IPS DF 19.7 (cell line): ENCODE data around the gene MSRB2.
A peak's percentile ranks its signal among the peaks of the same experiment; 100 is the strongest.

ENCODE experiments used
- DNase-seq: peaks from one replicate; pipeline ENCODE4 v3.0.0-alpha.2; 2013; ENCODE audit warnings: low read depth, low spot score

The MSRB2 gene

GRCh38 chr10:23111517-23112286, 16.3 kb downstream of the MSRB2 start:
- DNase-seq, result no peak

DNA sequence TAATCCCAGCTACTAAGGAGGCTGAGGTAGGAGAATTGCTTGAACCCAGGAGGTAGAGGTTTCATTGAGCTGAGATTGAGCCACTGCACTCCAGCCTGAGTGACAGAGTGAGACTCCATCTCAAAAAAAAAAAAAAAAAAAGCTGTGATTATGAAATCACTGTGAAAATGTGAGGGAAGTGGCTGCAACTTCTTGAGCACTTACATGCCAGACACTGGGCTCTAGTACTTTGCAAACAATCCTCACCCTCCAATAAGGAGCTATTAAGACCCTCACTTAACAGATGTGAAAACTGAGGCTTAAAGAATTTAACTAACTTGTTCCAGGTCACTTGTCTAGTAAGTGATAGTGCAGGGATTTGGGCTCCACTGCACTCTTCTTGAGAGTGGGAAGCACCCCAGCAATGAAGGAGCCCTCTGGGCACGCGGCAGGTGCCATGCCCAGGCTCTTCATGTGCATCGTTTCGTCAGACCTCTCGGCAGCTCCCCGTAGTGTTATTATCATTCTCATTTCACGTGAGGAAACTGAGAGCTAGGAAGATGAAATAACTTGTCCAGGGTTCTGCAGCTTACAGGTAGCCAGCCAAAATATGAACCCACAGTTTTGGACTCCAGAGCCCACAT, 19.0 kb downstream of the MSRB2 start:
- DNase-seq, result no peak

GRCh38 chr10:23116486-23117205, 21.3 kb downstream of the MSRB2 start:
- no peak for DNase-seq

DNA sequence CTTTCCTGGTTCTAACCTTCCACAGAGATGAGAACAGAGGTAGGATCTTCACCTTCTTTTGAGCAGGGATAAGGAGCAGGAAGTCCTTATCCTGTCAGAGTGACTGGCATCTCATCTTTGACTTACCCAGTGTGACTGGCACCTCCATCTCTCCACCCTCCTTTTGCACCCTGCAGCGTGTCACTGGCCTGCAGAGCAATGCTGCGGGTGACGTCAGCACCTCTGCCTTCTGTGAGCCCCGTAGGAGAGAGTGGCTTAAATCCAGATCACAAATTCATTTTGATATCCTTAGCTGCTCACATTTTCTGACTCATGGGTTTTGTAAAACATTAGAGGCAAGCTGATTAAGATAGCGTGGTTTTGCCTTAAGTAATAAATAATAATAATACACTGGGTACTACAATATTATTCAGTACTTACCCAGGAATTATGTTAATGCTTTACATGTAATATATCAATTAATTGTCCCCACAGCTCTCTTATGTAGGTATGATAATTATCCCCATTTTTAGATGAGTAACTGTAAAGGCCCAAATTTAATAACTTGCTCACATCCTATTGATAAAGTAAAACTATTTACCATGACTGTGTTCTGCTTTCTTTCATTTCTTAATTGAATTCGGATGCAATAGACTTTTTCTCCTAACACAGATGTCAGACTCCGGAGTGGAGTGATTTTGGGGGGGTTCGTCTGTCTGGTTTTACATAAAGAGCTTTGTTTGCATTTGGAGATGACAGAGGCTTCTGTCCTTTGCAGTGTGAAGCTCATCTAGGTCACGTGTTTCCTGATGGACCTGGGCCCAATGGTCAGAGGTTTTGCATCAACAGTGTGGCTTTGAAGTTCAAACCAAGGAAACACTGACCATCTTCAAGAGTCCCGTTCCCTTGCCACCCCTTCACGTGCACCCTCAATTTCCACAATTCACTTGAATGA, 24.9 kb downstream of the MSRB2 start:
- DNase-seq, result no peak

DNA sequence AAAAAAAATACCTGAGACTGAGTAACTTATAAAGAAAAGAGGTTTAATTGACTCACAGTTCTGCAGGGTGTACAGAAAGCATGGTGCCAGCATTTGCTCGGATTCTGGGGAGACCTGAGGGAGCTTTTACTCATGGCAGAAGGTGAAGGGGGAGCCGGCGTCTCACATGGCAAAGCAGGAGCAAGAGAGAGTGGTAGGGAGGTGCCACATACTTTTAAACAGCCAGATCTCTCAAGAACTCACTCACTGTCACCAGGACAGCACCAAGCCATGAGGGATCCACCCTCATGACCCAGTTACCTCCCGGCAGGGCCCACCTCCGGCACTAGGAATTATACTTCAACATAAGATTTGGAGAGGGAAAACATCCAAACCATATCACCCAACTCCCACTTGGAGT, 25.8 kb downstream of the MSRB2 start:
- no peak for DNase-seq

- DNase-seq, result no peak
These were observed 41.1 kb downstream of the MSRB2 start for GRCh38 chr10:23136462-23136861.

GRCh38 chr10:23139677-23140076, 44.3 kb downstream of the MSRB2 start:
- no peak for DNase-seq

DNA sequence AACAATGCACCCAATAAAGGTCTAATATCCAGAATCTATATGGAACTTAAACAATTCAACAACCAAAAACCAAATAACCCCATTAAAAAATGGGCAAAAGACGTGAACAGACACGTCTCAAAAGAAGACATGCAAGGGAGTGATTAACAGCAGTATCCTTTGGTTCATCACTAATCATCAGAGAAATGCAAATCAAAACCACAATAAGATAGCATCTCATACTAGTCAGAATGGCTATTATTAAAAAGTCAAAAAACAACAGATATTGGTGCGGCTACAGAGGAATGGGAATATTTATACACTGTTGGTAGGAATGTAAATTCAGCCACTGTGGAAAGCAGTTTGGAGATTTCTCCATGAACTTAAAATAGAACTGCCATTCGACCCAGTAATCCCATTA, 46.6 kb downstream of the MSRB2 start:
- DNase-seq, result no peak

DNA sequence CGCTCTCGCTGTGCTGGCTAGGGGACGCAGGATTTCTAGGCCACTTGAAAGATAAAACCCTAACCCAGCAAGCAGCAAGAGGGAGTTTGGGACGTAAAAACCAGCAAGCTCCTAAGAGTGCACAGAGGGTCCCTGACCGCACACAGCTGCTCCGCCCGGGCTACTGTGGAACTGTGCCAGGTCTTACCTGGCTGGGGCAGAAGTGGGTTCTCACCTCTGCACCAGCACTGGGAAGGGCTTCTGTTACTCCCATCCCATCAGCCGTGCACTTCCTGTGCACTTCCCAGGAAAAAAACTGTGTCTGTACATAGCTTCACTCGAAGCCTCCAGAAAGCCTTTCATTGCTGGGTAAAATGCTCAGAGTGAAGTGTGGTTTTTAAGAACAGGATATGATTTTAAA, 50.9 kb downstream of the MSRB2 start:
- DNase-seq, result no peak

GRCh38 chr10:23147035-23147434, 51.7 kb downstream of the MSRB2 start:
- DNase-seq, result no peak

DNA sequence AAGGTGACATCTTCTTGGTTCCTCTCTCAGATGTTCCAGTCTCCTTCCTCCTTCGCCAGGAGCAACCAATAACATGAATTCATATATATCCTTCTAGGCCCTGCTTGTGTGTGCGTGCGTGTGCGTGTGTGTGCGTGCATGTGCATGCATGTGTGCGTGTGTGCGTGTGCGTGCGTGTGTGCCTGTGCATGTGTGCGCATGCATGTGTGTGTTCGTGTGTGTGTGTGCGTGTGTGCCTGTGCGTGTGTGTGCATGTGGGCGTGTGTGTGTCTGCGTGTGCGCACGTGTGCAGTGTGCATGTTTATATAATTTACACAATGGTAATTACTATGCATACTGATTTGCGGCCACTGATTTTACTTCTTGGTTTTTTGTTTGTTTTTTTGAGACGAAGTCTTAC, 52.8 kb downstream of the MSRB2 start:
- no peak for DNase-seq

- DNase-seq, result no peak
These were observed 54.7 kb downstream of the MSRB2 start for GRCh38 chr10:23150091-23150490.

DNA sequence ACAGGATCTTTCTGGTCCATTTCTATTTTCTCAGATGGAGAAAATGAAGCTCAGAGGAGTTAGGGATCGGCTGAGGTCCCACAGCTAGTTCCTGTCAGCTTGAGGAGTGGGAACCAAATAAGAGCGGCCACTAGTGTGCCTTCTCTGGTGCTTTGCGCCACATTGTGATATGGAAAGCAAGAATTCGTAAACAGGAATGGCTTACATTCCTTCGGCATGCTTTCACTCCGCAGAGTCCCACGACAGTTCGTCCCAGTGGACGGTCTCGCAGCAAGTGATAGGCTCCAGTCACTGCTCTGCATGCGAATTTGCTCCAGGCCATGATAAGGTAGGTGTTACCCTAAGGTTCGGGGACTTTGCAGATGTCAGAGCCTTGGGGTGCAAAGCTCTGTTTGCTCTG, 55.2 kb downstream of the MSRB2 start:
- DNase-seq, result no peak

DNA sequence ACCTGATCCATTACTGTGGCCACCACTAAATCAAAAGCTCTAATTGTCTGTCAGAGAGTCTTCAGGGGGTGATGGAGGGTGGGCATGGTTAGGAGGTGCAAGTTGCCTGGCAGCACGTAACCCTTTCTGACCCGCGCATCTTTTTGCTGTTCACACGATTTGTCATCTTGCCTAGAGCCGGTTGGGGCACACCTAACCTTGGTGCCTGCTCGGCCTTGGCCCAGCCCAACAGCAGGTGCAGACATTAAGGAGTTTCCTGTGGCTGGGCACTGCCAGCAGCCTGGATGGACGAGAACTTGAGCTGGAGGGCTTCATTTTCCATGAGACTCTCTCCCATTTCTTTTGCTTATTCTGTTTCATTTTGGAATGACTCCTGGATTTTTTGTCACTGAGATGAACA, 55.7 kb downstream of the MSRB2 start:
- DNase-seq, result no peak

DNA sequence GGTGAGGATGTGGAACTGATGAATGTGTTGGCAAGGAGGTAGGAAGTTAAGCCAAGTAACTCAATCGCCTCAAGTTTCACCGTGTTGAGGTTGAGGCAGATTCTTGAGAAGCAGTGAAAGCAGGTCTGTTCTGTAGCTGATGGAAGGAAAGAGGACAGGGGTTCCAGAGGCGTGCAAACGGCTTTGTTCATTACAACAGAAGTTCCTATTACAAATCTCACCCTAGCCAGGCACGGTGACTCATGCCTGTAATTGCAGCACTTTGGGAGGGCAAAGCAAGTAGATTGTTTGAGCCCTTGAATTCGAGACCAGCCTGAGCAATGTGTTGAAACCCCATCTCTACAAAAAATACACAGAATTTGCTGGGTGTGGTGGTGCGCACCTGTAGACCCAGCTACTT, 59.8 kb downstream of the MSRB2 start:
- no peak for DNase-seq

DNA sequence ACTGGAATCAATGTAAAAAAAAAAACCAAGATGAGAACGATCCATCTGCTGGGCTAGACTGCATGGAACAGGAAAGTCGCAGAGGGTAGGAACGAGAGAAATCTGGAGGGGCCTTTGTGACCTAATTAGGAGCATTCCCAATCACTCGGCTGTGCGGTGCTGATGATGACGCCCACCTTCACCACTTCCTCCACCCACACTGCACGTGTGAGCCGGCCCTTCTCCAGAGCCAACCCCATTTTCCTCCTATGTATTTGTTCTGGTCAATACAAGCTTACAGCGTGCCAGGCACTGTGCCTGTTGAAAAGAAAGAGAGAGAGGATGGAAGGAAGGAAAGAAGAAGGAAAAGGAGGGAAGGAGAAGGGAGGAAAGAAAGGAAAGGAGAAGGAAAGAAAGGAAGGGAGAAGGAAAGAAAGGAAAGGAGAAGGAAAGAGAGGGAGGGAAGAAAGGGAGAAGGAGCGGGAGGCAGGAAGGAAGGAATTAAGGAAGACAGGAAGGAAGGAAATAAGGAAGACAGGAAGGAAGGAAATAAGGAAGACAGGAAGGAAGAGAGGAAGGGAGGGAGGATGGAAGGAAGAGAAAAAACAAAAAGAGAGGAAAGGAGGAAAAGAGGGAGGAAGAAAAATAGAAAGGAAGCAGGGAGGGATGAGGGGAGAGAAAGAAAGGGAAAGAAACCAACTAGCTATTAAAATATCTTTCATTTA, 61.2 kb downstream of the MSRB2 start:
- no peak for DNase-seq

GRCh38 chr10:23157239-23157681, 61.9 kb downstream of the MSRB2 start:
- no peak for DNase-seq

DNA sequence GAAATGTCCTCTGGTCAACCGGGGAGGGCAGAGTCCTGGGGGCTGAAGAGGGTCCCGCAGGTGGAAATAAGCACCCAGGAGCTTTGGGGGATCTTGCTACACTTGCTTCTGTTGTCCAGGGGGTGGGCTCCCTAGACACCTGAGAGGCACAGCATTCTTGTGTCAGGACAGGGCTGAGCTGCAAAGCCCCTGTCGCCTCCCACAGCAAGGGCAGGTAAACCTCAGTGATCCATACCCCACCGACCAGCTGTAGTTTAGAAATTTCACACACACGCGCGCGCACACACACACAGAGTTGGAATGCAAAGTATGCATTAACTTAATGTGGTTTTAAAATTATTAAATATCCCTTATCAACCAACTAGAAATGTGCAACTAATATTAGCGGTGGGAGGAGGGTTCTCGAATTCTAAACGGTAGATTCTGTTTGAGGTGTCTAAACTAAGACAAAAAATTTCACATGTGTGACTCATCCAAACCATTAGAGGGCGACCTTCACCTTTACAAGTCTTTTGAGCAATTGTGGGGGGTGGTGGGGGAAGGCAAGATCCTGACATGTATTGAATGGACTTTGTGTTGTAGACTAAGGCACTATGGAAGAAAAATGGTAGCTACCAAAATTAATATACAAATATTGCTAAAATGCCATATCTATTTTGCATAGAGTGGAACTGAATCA, 62.5 kb downstream of the MSRB2 start:
- peak; percentile 38 for DNase-seq

DNA sequence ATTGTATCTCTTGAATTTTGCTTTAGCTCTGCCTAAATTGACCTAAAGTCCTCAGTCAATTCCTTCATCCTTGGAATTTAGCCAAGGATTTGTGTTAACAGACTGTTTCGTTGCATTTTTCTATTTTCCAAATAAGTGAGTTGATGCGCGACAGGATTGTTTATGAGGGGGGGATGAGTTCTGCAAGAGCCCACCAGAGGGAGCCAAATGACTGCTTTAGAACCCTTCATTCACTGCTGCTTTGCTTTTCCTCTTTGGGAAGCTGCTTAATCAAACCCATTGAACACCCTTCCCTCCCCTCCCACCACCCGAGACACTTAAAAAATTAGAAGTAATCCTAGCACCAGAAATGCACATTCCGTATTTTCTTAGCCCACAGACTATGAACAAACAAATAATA, 63.0 kb downstream of the MSRB2 start:
- DNase-seq, result no peak

DNA sequence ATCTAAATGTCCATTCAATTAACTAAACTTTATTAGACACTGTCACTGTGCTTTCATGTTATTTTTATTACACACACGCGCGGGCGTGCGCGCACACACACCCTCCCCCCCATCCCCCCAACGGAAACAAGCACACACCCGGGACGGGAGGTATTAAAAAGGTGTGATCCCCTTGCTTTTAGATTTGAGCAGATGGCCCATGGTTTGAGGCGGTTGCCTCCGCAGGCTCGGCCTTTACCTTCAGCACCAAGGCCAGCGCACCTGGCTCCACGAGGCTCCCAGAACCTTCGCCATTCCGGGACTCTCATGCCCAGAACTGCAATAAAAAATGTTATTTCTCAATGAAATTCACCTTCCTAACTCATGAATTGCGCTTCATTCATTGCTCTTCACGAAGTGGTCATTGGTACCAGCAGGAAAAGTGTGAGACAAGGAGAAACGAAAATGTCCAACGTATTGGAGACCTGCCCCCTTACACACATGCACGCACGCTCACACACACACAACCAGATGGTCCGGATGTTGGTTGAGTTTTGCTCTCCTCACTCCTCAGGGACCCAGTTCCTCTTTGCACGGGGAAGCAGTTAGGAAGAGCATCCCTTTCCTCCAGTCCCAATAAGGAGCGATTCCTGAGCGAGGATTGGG, 76.0 kb downstream of the MSRB2 start:
- DNase-seq, result no peak
